ENCODE results near the gene RASSF1.

Gene RASSF1

DNA sequence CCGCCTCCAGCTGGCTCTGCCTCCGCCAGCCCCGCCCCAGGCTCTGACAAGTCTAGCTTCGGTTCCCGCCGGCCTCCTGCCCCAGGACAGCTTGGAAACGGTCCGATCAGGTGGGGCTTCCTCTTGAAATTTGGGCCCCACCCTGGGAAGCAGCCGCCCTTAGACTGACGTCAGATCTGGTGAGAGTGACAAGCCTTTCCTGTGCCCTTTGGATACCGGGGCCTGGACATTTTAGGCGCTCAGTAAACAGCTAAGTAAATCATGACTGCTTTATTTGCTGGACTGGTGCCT, 41.1 kb downstream of the RASSF1 start:
- TF ChIP-seq, protein P1, sequence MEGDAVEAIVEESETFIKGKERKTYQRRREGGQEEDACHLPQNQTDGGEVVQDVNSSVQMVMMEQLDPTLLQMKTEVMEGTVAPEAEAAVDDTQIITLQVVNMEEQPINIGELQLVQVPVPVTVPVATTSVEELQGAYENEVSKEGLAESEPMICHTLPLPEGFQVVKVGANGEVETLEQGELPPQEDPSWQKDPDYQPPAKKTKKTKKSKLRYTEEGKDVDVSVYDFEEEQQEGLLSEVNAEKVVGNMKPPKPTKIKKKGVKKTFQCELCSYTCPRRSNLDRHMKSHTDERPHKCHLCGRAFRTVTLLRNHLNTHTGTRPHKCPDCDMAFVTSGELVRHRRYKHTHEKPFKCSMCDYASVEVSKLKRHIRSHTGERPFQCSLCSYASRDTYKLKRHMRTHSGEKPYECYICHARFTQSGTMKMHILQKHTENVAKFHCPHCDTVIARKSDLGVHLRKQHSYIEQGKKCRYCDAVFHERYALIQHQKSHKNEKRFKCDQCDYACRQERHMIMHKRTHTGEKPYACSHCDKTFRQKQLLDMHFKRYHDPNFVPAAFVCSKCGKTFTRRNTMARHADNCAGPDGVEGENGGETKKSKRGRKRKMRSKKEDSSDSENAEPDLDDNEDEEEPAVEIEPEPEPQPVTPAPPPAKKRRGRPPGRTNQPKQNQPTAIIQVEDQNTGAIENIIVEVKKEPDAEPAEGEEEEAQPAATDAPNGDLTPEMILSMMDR (IDR thresholded peaks at IDR 0.05; ENCODE audit: low read depth, low read length): no peak
- H3K4me3 ChIP-seq (ENCODE audit: low read depth, low read length): peak overlapping the region; percentile 64

DNA sequence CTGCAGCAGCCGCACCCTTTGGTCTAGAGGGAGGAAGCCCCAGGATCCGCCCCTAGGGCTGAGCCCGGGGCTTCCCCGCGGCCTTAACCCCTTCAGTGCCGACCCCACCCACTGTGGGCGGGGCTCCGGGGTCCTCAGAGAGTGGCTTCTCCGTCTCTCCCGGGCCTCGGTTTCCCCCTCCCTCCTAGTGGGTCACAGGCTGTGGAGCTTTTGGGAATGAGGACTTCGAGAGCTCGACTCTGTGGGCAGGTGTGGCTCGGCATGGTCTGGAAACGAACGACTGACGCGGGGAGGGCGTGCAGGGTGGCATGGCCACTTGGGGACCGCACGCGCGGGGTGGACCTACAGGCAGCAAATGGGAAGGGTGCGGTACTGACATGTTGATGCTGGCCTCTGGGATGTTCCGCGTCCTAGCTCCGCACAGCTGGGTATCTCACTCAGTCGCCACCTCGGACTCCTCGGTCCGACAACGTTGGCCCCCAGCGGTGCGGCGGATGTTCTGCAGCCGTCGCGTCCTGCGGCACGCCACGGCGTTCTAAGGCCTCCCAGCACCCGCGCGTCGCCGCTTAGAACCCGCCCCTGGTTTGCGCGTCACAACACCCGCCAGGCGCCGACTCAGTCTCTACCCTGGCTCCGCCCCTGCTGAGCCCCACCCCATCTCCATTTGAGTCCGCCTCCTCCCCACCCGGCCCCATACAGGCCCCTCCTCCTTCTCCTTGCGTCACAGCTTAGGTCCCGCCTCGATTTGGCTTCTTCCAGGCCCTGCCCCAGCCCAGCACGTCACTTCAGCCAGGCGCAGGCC, 41.6 kb downstream of the RASSF1 start, which contains the start of the genes HYAL3 and NAA80:
HYAL3 (minus strand) TSS at position 570 of the 802 bp plus-strand sequence. CDS start 3,803 bp downstream, outside the sequence.
NAA80 (minus strand) TSS at position 570 of the 802 bp plus-strand sequence. CDS start 1,942 bp downstream, outside the sequence.
- TF ChIP-seq, protein P1 (IDR thresholded peaks at IDR 0.05; ENCODE audit: low read depth, low read length): peak; percentile 9; the same call in 1 of the 2 replicates
- peak within 1 kb of the TSS; percentile 64 for H3K4me3 ChIP-seq (ENCODE audit: low read depth, low read length)

DNA sequence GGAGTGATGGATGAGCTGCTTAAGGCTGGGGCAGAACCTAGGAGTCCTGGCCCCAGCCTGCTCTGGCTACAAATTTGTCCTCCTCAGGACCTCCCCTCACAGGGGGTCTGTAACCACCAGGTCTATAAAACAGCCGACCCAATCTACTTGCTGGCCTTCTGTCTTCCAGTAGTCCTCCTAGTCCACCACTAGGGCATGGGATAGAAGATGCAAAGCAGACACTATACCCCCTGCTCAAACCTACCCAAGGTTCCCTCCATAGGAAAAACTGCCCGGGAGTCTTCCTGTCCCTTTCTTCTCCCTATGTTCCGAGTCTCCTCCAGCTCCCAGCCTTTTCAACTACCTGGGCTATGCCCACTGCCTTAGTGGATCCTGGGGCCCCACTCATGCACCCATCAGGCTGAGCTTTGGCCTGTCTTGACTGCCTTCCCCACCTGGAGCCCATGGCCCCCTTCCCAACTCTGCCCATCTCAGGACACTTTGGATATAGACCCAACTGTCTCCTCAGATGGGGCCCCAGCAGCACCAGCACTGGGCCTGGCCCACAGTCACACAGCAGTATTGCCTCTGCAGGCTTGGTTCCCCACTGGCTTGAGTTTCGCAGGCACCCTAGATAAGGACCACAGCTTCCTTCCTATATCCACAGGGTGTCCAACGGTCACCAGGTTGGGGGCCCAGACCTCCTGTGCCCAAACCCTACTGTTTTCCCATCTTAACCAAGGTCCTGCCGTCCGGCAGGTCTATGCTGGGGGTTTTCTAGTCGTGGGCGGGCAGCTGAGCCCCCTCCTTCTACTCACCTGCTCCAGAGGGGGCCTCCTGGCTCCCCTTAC, 42.5 kb downstream of the RASSF1 start:
- TF ChIP-seq, protein P1 (IDR thresholded peaks at IDR 0.05; ENCODE audit: low read depth, low read length): no peak
- H3K4me3 ChIP-seq (ENCODE audit: low read depth, low read length): peak overlapping the region; percentile 64

DNA sequence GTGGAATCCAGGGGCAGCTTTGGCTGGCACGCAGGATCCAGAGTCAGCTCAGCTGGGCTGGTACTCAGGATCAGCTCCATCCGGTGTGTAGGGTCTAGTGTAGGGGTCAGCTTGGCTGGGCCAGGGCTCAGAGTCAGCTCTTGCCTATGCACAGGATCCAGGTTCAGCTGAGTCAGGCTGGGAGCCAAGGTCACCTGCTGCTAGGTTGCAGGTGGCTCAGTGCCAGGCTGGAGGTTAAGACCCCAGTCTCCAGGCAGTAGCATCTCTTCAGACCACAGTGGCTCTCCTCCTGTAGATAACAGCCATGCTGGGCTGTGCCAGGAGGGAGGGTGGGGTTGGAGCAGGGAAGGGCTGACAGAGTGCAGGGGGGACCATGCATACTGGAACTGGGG, 43.3 kb downstream of the RASSF1 start:
- TF ChIP-seq, protein P1 (IDR thresholded peaks at IDR 0.05; ENCODE audit: low read depth, low read length): no peak
- H3K4me3 ChIP-seq (ENCODE audit: low read depth, low read length): no peak overlapping the region

DNA sequence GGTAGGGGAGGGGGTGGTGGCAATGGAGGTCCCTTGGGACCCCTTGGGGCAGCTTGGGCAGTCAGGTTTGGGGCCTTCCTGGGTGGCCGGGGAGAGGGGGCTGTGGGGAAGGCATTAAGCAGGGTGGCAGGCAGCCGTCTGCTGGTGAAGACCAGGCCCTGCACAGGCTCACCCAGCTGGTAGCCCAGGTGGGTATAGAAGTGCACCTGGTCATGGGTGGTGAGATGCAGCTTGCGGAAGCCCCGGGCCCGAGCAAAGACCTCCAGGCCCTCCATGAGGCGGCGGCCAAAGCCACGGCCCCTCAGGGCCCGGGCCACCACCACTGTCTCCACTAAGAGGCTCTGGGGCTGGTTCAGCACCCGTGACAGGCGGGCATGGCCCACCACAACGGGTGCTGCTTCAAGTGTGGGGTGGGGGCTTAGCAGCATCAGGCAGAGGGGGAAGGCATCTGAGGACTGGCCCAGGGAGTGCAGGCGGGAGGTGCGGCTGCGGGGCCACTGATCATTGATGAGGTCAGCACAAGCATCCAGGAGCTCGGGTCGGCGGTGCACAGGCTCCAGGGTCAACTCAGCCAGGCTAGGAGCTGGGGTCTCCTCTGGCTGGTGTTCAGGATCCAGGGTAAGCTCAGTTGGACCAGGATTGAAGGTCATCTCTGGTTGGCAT, 43.8 kb downstream of the RASSF1 start:
- H3K4me3 ChIP-seq (ENCODE audit: low read depth, low read length): no peak overlapping the region
- TF ChIP-seq, protein P1 (IDR thresholded peaks at IDR 0.05; ENCODE audit: low read depth, low read length): no peak

DNA sequence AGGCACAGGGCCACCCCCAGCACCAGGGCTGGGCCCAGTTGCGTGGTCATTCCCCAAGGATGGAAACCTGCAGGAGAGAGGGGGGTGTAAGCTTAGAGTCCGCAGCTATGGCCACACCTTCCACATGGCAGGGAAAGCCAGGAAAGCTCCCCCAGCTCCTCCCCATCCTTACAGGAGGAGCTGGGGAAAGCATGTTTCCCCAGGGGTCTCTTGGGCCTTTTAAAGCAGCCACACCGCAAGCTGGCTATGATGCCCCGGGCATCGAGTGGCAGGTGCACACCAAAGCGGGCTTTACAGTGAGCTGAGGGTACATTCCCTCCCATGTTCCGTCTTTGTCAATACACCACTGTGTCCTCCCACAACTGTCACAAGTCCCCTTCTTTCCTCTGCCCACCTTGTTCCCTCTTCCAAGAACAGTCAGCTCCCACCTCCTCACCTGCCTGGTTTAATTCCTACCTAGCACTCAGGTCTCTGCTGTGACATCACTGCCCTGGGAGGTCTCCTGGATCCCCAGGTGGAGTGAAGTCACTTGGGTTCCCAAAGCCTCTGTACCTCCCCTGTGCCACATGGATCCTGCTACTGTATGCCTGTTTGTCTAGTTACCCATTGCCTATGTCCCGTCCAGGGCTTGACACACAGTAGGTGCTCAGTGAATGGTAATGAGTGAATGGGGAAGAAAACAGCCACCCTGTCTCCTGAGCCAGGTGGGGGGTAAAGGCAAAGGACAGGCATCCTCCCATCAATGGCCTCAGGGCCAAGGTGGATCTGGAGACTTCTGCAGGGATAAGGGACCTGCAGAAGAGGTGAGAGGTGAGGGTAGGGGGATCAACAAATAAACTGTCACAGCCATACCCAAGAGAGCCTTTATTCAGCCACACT, 44.8 kb downstream of the RASSF1 start:
- TF ChIP-seq, protein P1 (IDR thresholded peaks at IDR 0.05; ENCODE audit: low read depth, low read length): no peak
- H3K4me3 ChIP-seq (ENCODE audit: low read depth, low read length): no peak overlapping the region

Data from WI38 (cell line).